Right lobe of liver (tissue), 6 donors: ENCODE measurements around the gene GPR158. TPM values are rescaled to one million over a fixed set of nuclear protein-coding genes. Genes with fewer than 3 reads are reported as not detected.

Source experiments
- ATAC-seq, 4 donors: fragments of 200-7000 bp; cut with Tn5 transposase; one replicate each; pipeline ENCODE4 v1.9.1; 2020; ENCODE audit warnings: mild to moderate bottlenecking in 4 of 4, moderate library complexity in 4 of 4
- DNase-seq, 3 donors: peaks; one replicate each; pipeline ENCODE4 v3.0.0-alpha.2; 2020
- H3K27ac ChIP-seq, 3 donors: fragments of 200-600 bp; one replicate each; pipeline ENCODE4 v1.8.0; 2022
- H3K27me3 ChIP-seq, 2 donors: fragments of 200-600 bp; one replicate each; pipeline ENCODE4 v1.8.0; 2022
- H3K36me3 ChIP-seq, 4 donors: fragments of 200-600 bp; sonication (generic) in 1 of 4; one replicate each; pipeline versions ENCODE4 v1.5.1 to v1.8.0; 2017 to 2022; ENCODE audit warnings: control low read depth in 1 of 4
- H3K4me1 ChIP-seq, 4 donors: fragments of 200-600 bp; sonication (generic) in 1 of 4; one replicate each; pipeline versions ENCODE4 v1.5.1 to v1.8.0; 2017 to 2022; ENCODE audit warnings: control low read depth in 1 of 4
- H3K4me3 ChIP-seq, 3 donors: fragments of 200-600 bp; one replicate each; pipeline ENCODE4 v1.8.0; 2022
- H3K9me3 ChIP-seq, 4 donors: fragments of 200-600 bp; sonication (generic) in 1 of 4; one replicate each; pipeline versions ENCODE4 v1.5.1 to v1.8.0; 2017 to 2022; ENCODE audit warnings: control low read depth in 1 of 4
- CTCF ChIP-seq, 4 donors: fragments of 200-600 bp in 3 of 4; fragments of 450-650 bp in 1 of 4; IDR thresholded peaks; one replicate each; pipeline versions ENCODE4 v1.5.1 to v1.8.0; 2016 to 2022; ENCODE audit warnings: antibody characterized with exemption in 4 of 4, mild to moderate bottlenecking in 2 of 4
- POLR2A ChIP-seq: fragments of 450-650 bp; IDR thresholded peaks from one replicate; pipeline ENCODE4 v1.6.1; 2017; ENCODE audit warnings: antibody characterized with exemption, mild to moderate bottlenecking
- WGBS: methylation state at CpG from one replicate; pipeline ENCODE4 v1.1.6; 2018; ENCODE audit warnings: low coverage, low lambda C conversion rate; ENCODE audit not compliant: insufficient coverage; ENCODE audit errors: missing lambda C conversion rate; 5-methylcytosine and 5-hydroxymethylcytosine counted together
- intact Hi-C, 2 donors: fragments of 100-400 bp; cut with DNase I; formaldehyde crosslinking; loops; one replicate each; pipeline versions ENCODE4 v1.11.2 to v1.14.1; 2022
- total RNA-seq, 6 experiments: library from RNA; depleted of rRNA in 2 of 6; stranded (reverse); fragments of >200 nt in 2 of 6; fragmentation: NEBNext Ultra II Directional in 3 of 6; extraction: Animal tissue kit (Norgen Biotek cat#: 25700) in 3 of 6; gene quantifications; one replicate each; pipeline versions ENCODE4 v1.1.0 to v1.2.4, GENCODE V29; 2016 to 2023
- donor health status: DM: no; HTN: yes; CAD: no.
- donor health status: DM: no; HTN: no; CAD: no.
- donor health status: DM: no; HTN: no; CAD: no.
- donor health status: DM: no; HTN: yes; CAD: no.
- donor health status: DM: no; HTN: yes; CAD: no.

Gene GPR158
- total RNA-seq, 6 experiments from 2014 or later = 0.04 to 0.14 TPM; not detected in 4

GRCh38 chr10:25631471-25631870 lies 456.7 kb downstream of the GPR158 start:
- Histone ChIP-seq H3K27me3 (no peaks in the 10 kb centered on the region), H3K9me3 (no peaks in the 10 kb centered on the region), H3K4me1 (no peaks in the 10 kb centered on the region), H3K27ac (no peak overlapping the region), H3K36me3 (no peaks in the 10 kb centered on the region), H3K4me3 (no peak overlapping the region)
- WGBS = 47% methylated on average over 4 of the region's 4 CpGs
- DNase-seq = no peak
- no peak for ATAC-seq
- no peak for TF ChIP-seq CTCF (IDR thresholded peaks at IDR 0.05)
- no peak for TF ChIP-seq POLR2A
- intact Hi-C loops = no loop called here

GRCh38 chr10:25632802-25633201 lies 458.0 kb downstream of the GPR158 start:
- DNase-seq (no peak), ATAC-seq (no peak)
- Histone ChIP-seq H3K36me3 (no peaks in the 10 kb centered on the region), H3K4me1 (no peaks in the 10 kb centered on the region), H3K9me3 (no peaks in the 10 kb centered on the region), H3K4me3 (no peak overlapping the region), H3K27ac (no peak overlapping the region), H3K27me3 (no peaks in the 10 kb centered on the region)
- no peak for TF ChIP-seq CTCF (IDR thresholded peaks at IDR 0.05)
- no peak for TF ChIP-seq POLR2A
- 65% methylated on average over 5 of the region's 5 CpGs for WGBS
- intact Hi-C loops = no loop called here

GRCh38 chr10:25633542-25633941 lies 458.7 kb downstream of the GPR158 start:
- TF ChIP-seq CTCF (IDR thresholded peaks at IDR 0.05) (no peak), POLR2A (no peak)
- intact Hi-C loops = no loop called here
- Histone ChIP-seq H3K36me3 (no peaks in the 10 kb centered on the region), H3K9me3 (no peaks in the 10 kb centered on the region), H3K27me3 (no peaks in the 10 kb centered on the region), H3K4me1 (no peaks in the 10 kb centered on the region), H3K27ac (no peak overlapping the region), H3K4me3 (no peak overlapping the region)
- DNase-seq (no peak), ATAC-seq (no peak)
- WGBS = 54% methylated on average over 2 of the region's 2 CpGs

GRCh38 chr10:25639646-25640045 lies 464.8 kb downstream of the GPR158 start:
- Histone ChIP-seq H3K9me3 (no peaks in the 10 kb centered on the region), H3K27ac (no peak overlapping the region), H3K4me3 (no peak overlapping the region), H3K4me1 (no peaks in the 10 kb centered on the region), H3K36me3 (no peaks in the 10 kb centered on the region), H3K27me3 (no peaks in the 10 kb centered on the region)
- ATAC-seq (no peak), DNase-seq (no peak)
- WGBS = 61% methylated on average over 2 of the region's 2 CpGs
- intact Hi-C loops = no loop called here
- TF ChIP-seq POLR2A = no peak
- TF ChIP-seq CTCF (IDR thresholded peaks at IDR 0.05) = no peak

GRCh38 chr10:25641595-25641994 lies 466.8 kb downstream of the GPR158 start:
- Histone ChIP-seq H3K36me3 (no peaks in the 10 kb centered on the region), H3K27ac (no peak overlapping the region), H3K9me3 (no peaks in the 10 kb centered on the region), H3K4me3 (no peak overlapping the region), H3K4me1 (no peaks in the 10 kb centered on the region), H3K27me3 (no peaks in the 10 kb centered on the region)
- ATAC-seq (no peak), DNase-seq (no peak)
- intact Hi-C loops = no loop called here
- WGBS = 54% methylated on average over 1 of the region's 1 CpG
- no peak for TF ChIP-seq CTCF (IDR thresholded peaks at IDR 0.05)
- TF ChIP-seq POLR2A = no peak
